ENCODE results near the gene CKMT2. TPM values are rescaled to one million over a fixed set of nuclear protein-coding genes. Genes with fewer than 3 reads are reported as not detected.
"Not testable (repeated sequence)": the region's sequence is repeated elsewhere in the genome, so short reads cannot be mapped to it uniquely, and the experiment has no call there.

CKMT2 gene
- total RNA-seq, 2 experiments from 2014 or later: not detected

GRCh38 chr5:81253875-81254274 lies 20.8 kb downstream of the CKMT2 start:
- Mint-ChIP-seq H3K27me3 (ENCODE audit: low read depth) (no peaks in the 10 kb centered on the region), H3K4me3 (no peak overlapping the region), H3K27ac (no peak overlapping the region), H3K36me3 (ENCODE audit: low read depth) (peaks cover 6% of the 10 kb centered on the region), H3K9me3 (ENCODE audit: insufficient read depth) (no peaks in the 10 kb centered on the region), H3K4me1 (ENCODE audit: low read depth) (no peaks in the 10 kb centered on the region)
- POLR2A ChIA-PET: no interaction called here
- ATAC-seq (no peak), DNase-seq (no peak)
- CTCF ChIA-PET: interaction anchor here (1.1 kb wide), 1 partner anchor 46 kb away, joined by 3 read pairs; no protein-coding TSS in a partner anchor

GRCh38 chr5:81254886-81255559 lies 21.9 kb downstream of the CKMT2 start:
- no peak for DNase-seq
- Mint-ChIP-seq H3K27me3 (ENCODE audit: low read depth) (no peaks in the 10 kb centered on the region), H3K4me3 (no peak overlapping the region), H3K36me3 (ENCODE audit: low read depth) (peaks cover 13% of the 10 kb centered on the region), H3K4me1 (ENCODE audit: low read depth) (no peaks in the 10 kb centered on the region), H3K27ac (no peak overlapping the region), H3K9me3 (ENCODE audit: insufficient read depth) (peaks cover 5% of the 10 kb centered on the region)
- ATAC-seq: no peak
- POLR2A ChIA-PET: no interaction called here
- CTCF ChIA-PET: no interaction called here

DNA sequence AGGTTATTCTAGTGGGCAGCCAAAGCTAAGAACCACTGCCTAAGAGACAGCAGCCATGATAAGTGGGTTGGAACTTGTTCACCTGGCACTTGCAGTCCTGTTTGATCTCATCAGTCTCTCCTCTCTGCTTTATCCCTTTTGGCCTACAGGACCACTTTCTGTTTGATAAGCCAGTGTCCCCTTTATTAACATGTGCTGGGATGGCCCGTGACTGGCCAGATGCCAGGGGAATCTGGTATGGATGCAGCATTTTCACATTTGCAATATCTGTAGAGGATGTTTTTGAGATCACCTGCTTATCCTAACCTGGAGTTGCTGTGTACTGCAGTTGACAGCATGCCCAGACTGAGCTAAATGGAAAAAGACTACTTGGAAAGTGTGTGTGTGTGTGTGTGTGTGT lies 23.6 kb downstream of the CKMT2 start:
- DNase-seq (no peak), ATAC-seq (no peak)
- no peaks in the 10 kb centered on the region for H3K4me1 Mint-ChIP-seq (ENCODE audit: low read depth)
- peaks cover 14% of the 10 kb centered on the region for H3K9me3 Mint-ChIP-seq (ENCODE audit: insufficient read depth)
- no peaks in the 10 kb centered on the region for H3K27me3 Mint-ChIP-seq (ENCODE audit: low read depth)
- H3K4me3 Mint-ChIP-seq: no peak overlapping the region
- H3K36me3 Mint-ChIP-seq (ENCODE audit: low read depth): peaks cover 24% of the 10 kb centered on the region
- ChIA-PET CTCF (no interaction called here), POLR2A (no interaction called here)
- no peak overlapping the region for H3K27ac Mint-ChIP-seq

- POLR2A ChIA-PET; CTCF ChIA-PET; H3K4me1 Mint-ChIP-seq (ENCODE audit: low read depth); H3K27me3 Mint-ChIP-seq (ENCODE audit: low read depth); ATAC-seq; H3K27ac Mint-ChIP-seq; DNase-seq; H3K4me3 Mint-ChIP-seq: not testable (repeated sequence)
- Mint-ChIP-seq H3K9me3 (ENCODE audit: insufficient read depth) (peaks cover 19% of the 10 kb centered on the region), H3K36me3 (ENCODE audit: low read depth) (peaks cover 27% of the 10 kb centered on the region)
Measured at GRCh38 chr5:81262796-81263195, 29.7 kb downstream of the CKMT2 start.

- DNase-seq (no peak), ATAC-seq (no peak)
- peaks cover 13% of the 10 kb centered on the region for H3K9me3 Mint-ChIP-seq (ENCODE audit: insufficient read depth)
- peaks cover 16% of the 10 kb centered on the region for H3K36me3 Mint-ChIP-seq (ENCODE audit: low read depth)
- H3K27me3 Mint-ChIP-seq (ENCODE audit: low read depth): no peaks in the 10 kb centered on the region
- no peak overlapping the region for H3K4me3 Mint-ChIP-seq
- no peak overlapping the region for H3K27ac Mint-ChIP-seq
- H3K4me1 Mint-ChIP-seq (ENCODE audit: low read depth): peaks cover 4% of the 10 kb centered on the region
- ChIA-PET POLR2A (no interaction called here), CTCF (no interaction called here)
Measured at GRCh38 chr5:81265101-81265500, 32.0 kb downstream of the CKMT2 start.

DNA sequence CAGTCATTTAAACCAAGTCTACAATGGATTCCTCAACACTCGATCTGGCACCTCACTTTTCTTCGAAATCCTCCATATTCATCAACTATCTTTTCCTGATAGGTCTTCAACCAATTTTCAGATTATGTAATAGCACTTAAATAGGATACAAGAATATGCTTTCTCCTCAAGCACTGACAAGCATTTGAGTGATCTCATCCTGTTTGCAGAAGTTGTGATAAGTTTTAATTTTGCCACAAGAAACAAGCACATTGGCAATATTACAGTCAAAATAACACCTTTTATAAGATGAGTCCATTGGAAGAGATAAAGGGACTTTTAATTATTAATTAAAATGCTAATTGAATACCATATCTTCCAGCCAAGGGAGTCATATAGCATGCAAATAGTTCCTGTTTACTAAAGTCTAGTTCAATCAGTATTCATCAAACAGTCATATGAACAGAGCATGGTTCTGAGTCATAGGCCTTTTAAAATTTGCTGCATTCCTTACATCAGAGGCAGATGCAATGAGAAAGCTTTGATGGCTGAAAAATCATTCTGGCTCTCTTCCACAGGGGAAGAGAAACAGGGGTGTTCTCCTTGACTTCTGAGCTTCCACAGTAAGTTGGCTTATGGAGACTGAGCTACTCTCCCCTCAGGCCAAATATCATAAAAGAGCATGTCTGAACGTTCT lies 35.5 kb downstream of the CKMT2 start:
- no peaks in the 10 kb centered on the region for H3K27me3 Mint-ChIP-seq (ENCODE audit: low read depth)
- H3K27ac Mint-ChIP-seq: no peak overlapping the region
- DNase-seq (no peak), ATAC-seq (no peak)
- ChIA-PET POLR2A (no interaction called here), CTCF (interaction anchor here (0.9 to 1.3 kb wide), 2 partner anchors 31 kb away, joined by 5 read pairs; no protein-coding TSS in a partner anchor)
- H3K4me3 Mint-ChIP-seq: no peak overlapping the region
- peaks cover 13% of the 10 kb centered on the region for H3K9me3 Mint-ChIP-seq (ENCODE audit: insufficient read depth)
- H3K36me3 Mint-ChIP-seq (ENCODE audit: low read depth): peaks cover 11% of the 10 kb centered on the region
- H3K4me1 Mint-ChIP-seq (ENCODE audit: low read depth): peaks cover 10% of the 10 kb centered on the region

GRCh38 chr5:81269751-81270393 lies 36.8 kb downstream of the CKMT2 start:
- DNase-seq (no peak), ATAC-seq (no peak)
- POLR2A ChIA-PET: no interaction called here
- Mint-ChIP-seq H3K4me3 (no peak overlapping the region), H3K4me1 (ENCODE audit: low read depth) (peaks cover 10% of the 10 kb centered on the region), H3K27ac (no peak overlapping the region), H3K27me3 (ENCODE audit: low read depth) (no peaks in the 10 kb centered on the region), H3K36me3 (ENCODE audit: low read depth) (peaks cover 14% of the 10 kb centered on the region), H3K9me3 (ENCODE audit: insufficient read depth) (peaks cover 19% of the 10 kb centered on the region)
- CTCF ChIA-PET: interaction anchor here (0.9 kb wide), 1 partner anchor 30 kb away, joined by 5 read pairs; no protein-coding TSS in a partner anchor

DNA sequence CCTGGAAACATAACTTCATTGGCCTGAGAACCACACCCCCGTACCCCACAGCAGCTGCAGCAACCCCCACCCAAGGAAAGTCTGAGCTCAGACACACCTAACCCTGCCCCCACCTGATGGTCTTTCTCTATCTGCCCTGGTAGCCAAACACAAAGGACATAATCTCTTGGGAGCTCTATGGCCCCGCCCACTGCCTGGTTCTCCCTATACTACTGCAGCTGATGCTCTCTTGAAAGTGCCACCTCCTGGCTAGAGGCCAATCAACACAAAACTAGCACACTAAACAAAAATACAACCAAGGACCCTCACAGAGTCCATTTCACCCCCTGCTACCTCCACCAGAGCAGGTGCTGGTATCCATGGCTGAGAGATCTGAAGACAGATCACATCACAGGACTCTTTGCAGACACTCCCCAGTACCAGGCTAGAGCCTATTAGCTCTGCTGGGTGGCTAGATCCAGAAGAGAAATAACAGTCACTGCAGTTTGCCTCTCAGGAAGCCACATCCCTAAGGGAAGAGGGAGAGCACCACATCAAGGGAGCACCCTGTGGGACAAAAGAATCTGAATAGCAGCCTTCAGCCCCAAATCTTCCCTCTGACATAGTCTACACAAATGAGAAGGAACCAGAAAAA lies 37.4 kb downstream of the CKMT2 start:
- DNase-seq; POLR2A ChIA-PET; H3K27ac Mint-ChIP-seq; H3K4me3 Mint-ChIP-seq; H3K27me3 Mint-ChIP-seq (ENCODE audit: low read depth); H3K4me1 Mint-ChIP-seq (ENCODE audit: low read depth); ATAC-seq; CTCF ChIA-PET: not testable (repeated sequence)
- peaks cover 15% of the 10 kb centered on the region for H3K36me3 Mint-ChIP-seq (ENCODE audit: low read depth)
- H3K9me3 Mint-ChIP-seq (ENCODE audit: insufficient read depth): peaks cover 19% of the 10 kb centered on the region

GRCh38 chr5:81283976-81284375 lies 50.9 kb downstream of the CKMT2 start:
- H3K36me3 Mint-ChIP-seq (ENCODE audit: low read depth): peaks cover 13% of the 10 kb centered on the region
- POLR2A ChIA-PET: no interaction called here
- H3K27ac Mint-ChIP-seq: no peak overlapping the region
- H3K27me3 Mint-ChIP-seq (ENCODE audit: low read depth): no peaks in the 10 kb centered on the region
- peaks cover 11% of the 10 kb centered on the region for H3K4me1 Mint-ChIP-seq (ENCODE audit: low read depth)
- CTCF ChIA-PET: interaction anchor here (1.1 kb wide), 1 partner anchor 15 kb away, joined by 4 read pairs; no protein-coding TSS in a partner anchor
- no peak overlapping the region for H3K4me3 Mint-ChIP-seq
- DNase-seq (no peak), ATAC-seq (no peak)
- no peaks in the 10 kb centered on the region for H3K9me3 Mint-ChIP-seq (ENCODE audit: insufficient read depth)

GRCh38 chr5:81286059-81286617 lies 53.0 kb downstream of the CKMT2 start:
- DNase-seq: no peak

DNA sequence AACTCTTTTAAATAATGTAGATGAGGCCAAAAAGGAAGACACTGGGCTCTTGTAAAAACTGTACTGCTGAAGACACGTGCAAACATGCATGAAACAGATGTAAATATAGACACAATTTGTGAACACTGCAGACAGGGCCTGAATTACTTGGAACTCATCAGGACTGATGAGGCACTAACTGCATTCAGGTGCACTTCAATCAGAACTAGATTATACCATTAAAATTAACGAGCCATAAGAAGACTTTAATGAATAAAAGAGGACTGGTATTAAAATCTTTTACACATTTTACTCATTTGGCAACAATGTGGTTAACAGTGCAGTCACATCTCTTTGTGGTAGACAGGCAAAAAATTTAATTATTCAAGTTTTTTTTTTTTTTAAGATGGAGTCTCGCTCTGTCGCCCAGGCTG lies 54.9 kb downstream of the CKMT2 start:
- H3K27ac Mint-ChIP-seq: no peak overlapping the region
- no peak overlapping the region for H3K4me3 Mint-ChIP-seq
- CTCF ChIA-PET: interaction anchor here (3.0 kb wide), 1 partner anchor 11 kb away, joined by 22 read pairs; no protein-coding TSS in a partner anchor
- H3K4me1 Mint-ChIP-seq (ENCODE audit: low read depth): peaks cover 30% of the 10 kb centered on the region
- no peak for ATAC-seq
- H3K27me3 Mint-ChIP-seq (ENCODE audit: low read depth): no peaks in the 10 kb centered on the region
- H3K9me3 Mint-ChIP-seq (ENCODE audit: insufficient read depth): peaks cover 19% of the 10 kb centered on the region
- no peak for DNase-seq
- H3K36me3 Mint-ChIP-seq (ENCODE audit: low read depth): peaks cover 31% of the 10 kb centered on the region
- POLR2A ChIA-PET: interaction anchor here (0.7 kb wide), 1 partner anchor 1297 kb away, joined by 3 read pairs; no protein-coding TSS in a partner anchor

More at GRCh38 chr5:81286059-81286617, 53.0 kb downstream of the CKMT2 start:
- H3K27me3 Mint-ChIP-seq (ENCODE audit: low read depth): no peaks in the 10 kb centered on the region
- no peak overlapping the region for H3K4me3 Mint-ChIP-seq
- peaks cover 8% of the 10 kb centered on the region for H3K9me3 Mint-ChIP-seq (ENCODE audit: insufficient read depth)
- POLR2A ChIA-PET: no interaction called here
- H3K4me1 Mint-ChIP-seq (ENCODE audit: low read depth): peaks cover 18% of the 10 kb centered on the region
- CTCF ChIA-PET: interaction anchor here (3.0 kb wide), 1 partner anchor 13 kb away, joined by 22 read pairs; no protein-coding TSS in a partner anchor
- peaks cover 16% of the 10 kb centered on the region for H3K36me3 Mint-ChIP-seq (ENCODE audit: low read depth)
- ATAC-seq: no peak
- H3K27ac Mint-ChIP-seq: no peak overlapping the region

All from activated CD8-positive, alpha-beta T cell treated with anti-CD3 and anti-CD28 coated beads, Interleukin-2, amount 10 ng/mL, durations not matched to agents 7 days and 5 days (primary cell).